HCT116 (cell line): ENCODE results near the gene WDR45B. TPM values are rescaled to one million over a fixed set of nuclear protein-coding genes. Genes with fewer than 3 reads are reported as not detected.

Experiments used
- ATAC-seq: fragments of 200-7000 bp; cut with Tn5 transposase; 2 replicates; pipeline ENCODE4 v1.9.1; 2020; ENCODE audit warnings: mild to moderate bottlenecking, moderate library complexity
- BruUV-seq: library from RNA; stranded (reverse); fragments of 400-500 nt; replicated peaks from 2 replicates; lab custom pipeline; 2021; lab: Mats Ljungman, UMichigan
- CTCF ChIA-PET: fragments of 300-600 bp; sonication (Branson Sonifier 250); formaldehyde crosslinking; loops from one replicate; lab custom pipeline; 2021; ENCODE audit warnings: antibody characterized with exemption; lab: Charles Lee
- POLR2A ChIA-PET: fragments of 300-600, 350-600 bp; sonication (Branson Sonifier 250); formaldehyde crosslinking; loops from one replicate; lab custom pipeline; 2021; ENCODE audit warnings: antibody characterized with exemption; lab: Charles Lee
- RAD21 ChIA-PET, 2 experiments: fragments of 300-600 bp; sonication (Branson Sonifier 250); formaldehyde crosslinking; loops; one replicate each; lab custom pipeline; 2023; ENCODE audit warnings: low total read pairs in 2 of 2; ENCODE audit not compliant: uncharacterized antibody in 2 of 2, unreplicated experiment in 2 of 2, low non-redundant PET in 1 of 2; lab: Charles Lee
- DNase-seq: peaks from one replicate; pipeline ENCODE4 v3.0.0-alpha.2; 2010; ENCODE audit warnings: low read depth, low spot score
- H2AFZ ChIP-seq: fragments of 200-600 bp; shearing (Covaris generic), sonication (generic); 2 replicates; pipeline ENCODE4 v1.6.1; 2017; ENCODE audit warnings: low read depth, mixed run types, mixed read lengths, antibody characterized with exemption, low read length; ENCODE audit not compliant: poor library complexity, severe bottlenecking
- H3K27ac ChIP-seq: 2 replicates; pipeline ENCODE4 v1.5.1; 2012; ENCODE audit warnings: low read depth, low read length
- H3K27me3 ChIP-seq: fragments of 200-600 bp; sonication (generic); 2 replicates; pipeline ENCODE4 v1.6.1; 2016; ENCODE audit warnings: mixed run types, low read length, mixed read lengths; ENCODE audit not compliant: insufficient read depth
- H3K36me3 ChIP-seq, 2 experiments: fragments of 200-500 bp in 1 of 2; fragments of 200-600 bp in 1 of 2; sonication (Bioruptor generic) in 1 of 2; sonication (generic) in 1 of 2; 2 replicates each; pipeline versions ENCODE4 v1.5.1 to v1.6.1; 2014 to 2016; ENCODE audit warnings: low read length in 2 of 2, inconsistent platforms in 1 of 2, mixed read lengths in 1 of 2, mixed run types in 1 of 2; ENCODE audit not compliant: insufficient read depth in 2 of 2, control insufficient read depth in 1 of 2
- H3K4me1 ChIP-seq, 2 experiments: fragments of 200-600 bp in 1 of 2; sonication (generic) in 1 of 2; 2 replicates each; pipeline versions ENCODE4 v1.5.1 to v1.6.1; 2012 to 2017; ENCODE audit warnings: low read length in 2 of 2, inconsistent platforms in 1 of 2, mild to moderate bottlenecking in 1 of 2, mixed read lengths in 1 of 2, mixed run types in 1 of 2, moderate library complexity in 1 of 2; ENCODE audit not compliant: insufficient read depth in 2 of 2, control insufficient read depth in 1 of 2
- H3K4me2 ChIP-seq: fragments of 200-600 bp; sonication (generic); 2 replicates; pipeline ENCODE4 v1.6.1; 2017; ENCODE audit warnings: mixed run types, low read length, mixed read lengths
- H3K4me3 ChIP-seq, 2 experiments: fragments of 200-600 bp in 1 of 2; sonication (generic) in 1 of 2; replicated peaks in 1 of 2; 2 replicates each; pipeline ENCODE4 v1.5.1; 2011 to 2016; ENCODE audit warnings: low read length in 2 of 2, control low read depth in 1 of 2, low read depth in 1 of 2, mild to moderate bottlenecking in 1 of 2, mixed read lengths in 1 of 2, mixed run types in 1 of 2
- H3K79me2 ChIP-seq: fragments of 200-600 bp; sonication (generic); 2 replicates; pipeline ENCODE4 v1.6.1; 2017; ENCODE audit warnings: mild to moderate bottlenecking, mixed run types, low read length, moderate library complexity, mixed read lengths; ENCODE audit not compliant: insufficient read depth
- H3K9ac ChIP-seq: fragments of 200-600 bp; sonication (generic); 2 replicates; pipeline ENCODE4 v1.6.1; 2016; ENCODE audit warnings: low read length, mixed read lengths
- H3K9me2 ChIP-seq: fragments of 200-600 bp; sonication (generic), shearing (Covaris generic); 2 replicates; pipeline ENCODE4 v1.6.1; 2017; ENCODE audit warnings: mixed run types, mild to moderate bottlenecking, moderate library complexity; ENCODE audit not compliant: insufficient read depth
- H3K9me3 ChIP-seq, 2 experiments: fragments of 200-500 bp in 1 of 2; fragments of 200-600 bp in 1 of 2; sonication (Bioruptor generic) in 1 of 2; sonication (generic) in 1 of 2; 2 replicates each; pipeline ENCODE4 v1.6.1; 2014 to 2017; ENCODE audit warnings: low read length in 2 of 2, mixed read lengths in 2 of 2, inconsistent platforms in 1 of 2, low read depth in 1 of 2, mild to moderate bottlenecking in 1 of 2, mixed run types in 1 of 2, moderate library complexity in 1 of 2; ENCODE audit not compliant: control insufficient read depth in 1 of 2, insufficient read depth in 1 of 2
- H4K20me1 ChIP-seq: fragments of 200-600 bp; sonication (generic), shearing (Covaris generic); 2 replicates; pipeline ENCODE4 v1.6.1; 2017; ENCODE audit warnings: mixed run types, mild to moderate bottlenecking, moderate library complexity; ENCODE audit not compliant: insufficient read depth
- CEBPB ChIP-seq: IDR thresholded peaks from 2 replicates; pipeline ENCODE4 v1.6.1; 2012; ENCODE audit warnings: low read depth
- ELF1 ChIP-seq: IDR thresholded peaks from 2 replicates; pipeline ENCODE4 v1.6.1; 2012; ENCODE audit warnings: low read depth, borderline replicate concordance
- FOSL1 ChIP-seq: IDR thresholded peaks from 2 replicates; pipeline ENCODE4 v1.6.1; 2012; ENCODE audit warnings: low read depth
- SIN3A ChIP-seq: IDR thresholded peaks from 2 replicates; pipeline ENCODE4 v1.6.1; 2012; ENCODE audit warnings: low read depth
- SP1 ChIP-seq: IDR thresholded peaks from 2 replicates; pipeline ENCODE4 v1.6.1; 2012; ENCODE audit warnings: low read depth
- ZNF274 ChIP-seq: fragments of 200-500 bp; sonication (Bioruptor generic); IDR thresholded peaks from 2 replicates; pipeline ENCODE4 v1.6.1; 2014; ENCODE audit warnings: mild to moderate bottlenecking, low read depth, low read length, inconsistent platforms
- intact Hi-C: fragments of 100-400 bp; cut with micrococcal nuclease; formaldehyde crosslinking; loops from 2 replicates; pipeline ENCODE4 v1.10.0; 2022
- total RNA-seq: library from RNA; stranded (reverse); gene quantifications from one replicate; pipeline ENCODE4 v1.2.1, GENCODE V29; 2021; ENCODE audit not compliant: unreplicated experiment

WDR45B gene
- total RNA-seq, 1 experiment from 2014 or later: 117 TPM

DNA sequence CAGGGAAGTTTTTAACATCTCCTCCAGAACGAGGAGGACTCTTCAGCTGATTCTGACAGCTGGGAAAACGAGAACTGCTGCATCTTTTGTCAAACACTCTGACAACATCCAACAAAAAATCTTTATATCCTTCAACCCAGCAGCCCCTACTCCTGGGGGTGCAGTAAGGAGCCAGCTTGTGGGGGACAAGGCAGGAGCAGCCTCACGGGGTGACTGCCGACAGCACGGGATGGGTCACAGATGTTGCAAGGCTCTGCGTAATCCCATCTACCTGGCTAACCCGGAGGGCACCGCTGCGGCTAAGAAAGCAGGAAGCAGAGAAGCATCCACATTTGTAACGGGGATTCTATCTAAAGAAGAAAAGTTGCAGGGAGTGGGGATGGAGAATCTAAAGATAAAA, 28.6 kb downstream of the WDR45B start:
- H3K27me3 ChIP-seq: no peaks in the 10 kb centered on the region
- peaks cover 74 to 78% of the 10 kb centered on the region in 2 experiments for H3K36me3 ChIP-seq
- POLR2A ChIA-PET: no interaction called here
- DNase-seq (no peak), ATAC-seq (no peak)
- intact Hi-C loops: no loop called here
- H3K79me2 ChIP-seq: peaks cover 52% of the 10 kb centered on the region
- no peak overlapping the region for H3K9ac ChIP-seq
- no peak overlapping the region for H2AFZ ChIP-seq
- no peak overlapping the region for H3K4me3 ChIP-seq
- no peak for TF ChIP-seq ZNF274
- RAD21 ChIA-PET: no interaction called here
- no peak overlapping the region for H3K27ac ChIP-seq
- CTCF ChIA-PET: no interaction called here
- H3K4me1 ChIP-seq: no peaks in the 10 kb centered on the region
- H3K9me3 ChIP-seq: no peaks in the 10 kb centered on the region
- 0 out of 2 replicates have a peak, but pooled peaks cover 8% of the 10 kb centered on the region for H4K20me1 ChIP-seq
- H3K9me2 ChIP-seq: no peaks in the 10 kb centered on the region
- no peak overlapping the region for H3K4me2 ChIP-seq
- no TSS peak for BruUV-seq

DNA sequence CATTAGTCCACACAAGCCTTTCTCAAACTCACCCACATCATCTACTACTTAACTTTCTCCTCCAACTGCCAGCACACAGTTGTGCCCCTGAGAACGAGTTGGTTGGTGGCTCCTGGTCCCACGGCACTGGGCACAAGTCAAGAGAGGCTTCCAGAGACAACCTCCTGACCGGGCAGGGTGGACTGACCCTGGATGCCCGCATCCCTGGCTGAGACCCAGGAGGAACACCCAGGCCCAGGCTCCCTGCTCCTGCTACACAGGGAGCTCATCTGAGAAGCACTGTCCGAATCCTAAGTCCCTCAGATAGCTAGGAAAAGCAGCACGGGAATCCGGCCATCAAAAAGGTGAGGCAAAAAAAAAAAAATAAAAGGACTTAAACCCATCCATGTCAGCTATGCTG, 29.0 kb downstream of the WDR45B start:
- Histone ChIP-seq H2AFZ (no peak overlapping the region), H3K9me2 (no peaks in the 10 kb centered on the region), H3K4me2 (no peak overlapping the region), H4K20me1 (0 out of 2 replicates have a peak, but pooled peaks cover 8% of the 10 kb centered on the region), H3K9ac (no peak overlapping the region), H3K4me3 (no peak overlapping the region), H3K4me1 (no peaks in the 10 kb centered on the region), H3K9me3 (no peaks in the 10 kb centered on the region), H3K27me3 (no peaks in the 10 kb centered on the region), H3K79me2 (peaks cover 52% of the 10 kb centered on the region), H3K36me3 (peaks cover 74 to 77% of the 10 kb centered on the region in 2 experiments), H3K27ac (no peak overlapping the region)
- POLR2A ChIA-PET: no interaction called here
- DNase-seq (no peak), ATAC-seq (no peak)
- RAD21 ChIA-PET: no interaction called here
- intact Hi-C loops: no loop called here
- CTCF ChIA-PET: no interaction called here
- BruUV-seq: no TSS peak
- TF ChIP-seq ZNF274: no peak
- no peak for TF ChIP-seq CEBPB
- TF ChIP-seq FOSL1: no peak
- no peak for TF ChIP-seq SP1
- no peak for TF ChIP-seq ELF1
- TF ChIP-seq SIN3A: no peak
